ENCODE results near the gene RNF151.
A peak's percentile ranks its signal among the peaks of the same experiment; 100 is the strongest.

The RNF151 gene

DNA sequence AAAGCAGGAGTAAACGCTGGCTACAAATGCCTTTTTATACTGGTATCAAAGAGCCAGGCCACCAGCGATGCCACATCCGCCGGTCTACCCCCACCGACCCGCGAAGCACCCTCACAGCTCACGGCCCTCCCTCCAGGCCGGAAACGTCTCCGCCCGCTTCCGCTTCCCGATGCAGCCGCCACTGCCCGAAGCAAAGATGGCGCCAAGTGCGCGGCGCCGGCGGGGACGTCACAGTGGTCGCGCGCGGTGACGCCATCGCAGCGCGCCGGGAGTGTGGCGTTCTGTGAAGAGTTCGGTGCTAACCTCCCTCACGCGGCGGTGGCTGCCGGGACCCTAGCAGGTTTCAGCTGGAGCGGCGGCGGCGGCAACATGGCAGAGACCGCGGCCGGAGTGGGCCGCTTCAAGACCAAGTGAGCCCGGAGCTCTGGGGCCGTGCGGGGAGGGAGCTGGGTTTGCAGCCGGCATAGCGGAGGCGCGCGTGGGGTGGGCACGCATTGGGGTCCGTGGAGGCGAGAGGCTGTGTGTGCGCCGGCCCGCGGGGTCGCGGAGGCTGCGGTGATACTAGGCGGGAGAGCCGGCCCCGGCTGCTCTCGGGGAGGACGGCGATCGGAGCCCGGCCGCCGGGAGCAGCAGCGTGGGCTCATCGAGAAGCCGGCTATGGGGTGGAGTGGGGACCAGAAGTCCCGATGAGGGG, 5.3 kb downstream of the RNF151 start, which contains the start of gene TBL3:
TBL3 (plus strand) TSS at position 258 of the 694 bp plus-strand sequence; CDS start at position 370, 112 bp downstream.
- H3K36me3 ChIP-seq (replicated peaks; ENCODE audit: insufficient read depth, low read length) = no peaks in the 10 kb centered on the region
- no peaks in the 10 kb centered on the region for H3K9me3 ChIP-seq (replicated peaks; ENCODE audit: insufficient read depth, low read length)
- peak; percentile 95 for DNase-seq
- peak within 1 kb of the TSS; percentile 69 for H2AFZ ChIP-seq (ENCODE audit: low read length)
- no peaks in the 10 kb centered on the region for H3K9me2 ChIP-seq (replicated peaks; ENCODE audit: insufficient read depth, low read length)
- H3K4me2 ChIP-seq (ENCODE audit: low read depth, low read length) = peak within 1 kb of the TSS; percentile 89
- no peaks in the 10 kb centered on the region for H3K27me3 ChIP-seq (replicated peaks; ENCODE audit: insufficient read depth, low read length)
- no peak for TF ChIP-seq EZH2 (optimal IDR thresholded peaks at IDR 0.05; ENCODE audit: low read depth, low read length)
- TF ChIP-seq, protein P1, sequence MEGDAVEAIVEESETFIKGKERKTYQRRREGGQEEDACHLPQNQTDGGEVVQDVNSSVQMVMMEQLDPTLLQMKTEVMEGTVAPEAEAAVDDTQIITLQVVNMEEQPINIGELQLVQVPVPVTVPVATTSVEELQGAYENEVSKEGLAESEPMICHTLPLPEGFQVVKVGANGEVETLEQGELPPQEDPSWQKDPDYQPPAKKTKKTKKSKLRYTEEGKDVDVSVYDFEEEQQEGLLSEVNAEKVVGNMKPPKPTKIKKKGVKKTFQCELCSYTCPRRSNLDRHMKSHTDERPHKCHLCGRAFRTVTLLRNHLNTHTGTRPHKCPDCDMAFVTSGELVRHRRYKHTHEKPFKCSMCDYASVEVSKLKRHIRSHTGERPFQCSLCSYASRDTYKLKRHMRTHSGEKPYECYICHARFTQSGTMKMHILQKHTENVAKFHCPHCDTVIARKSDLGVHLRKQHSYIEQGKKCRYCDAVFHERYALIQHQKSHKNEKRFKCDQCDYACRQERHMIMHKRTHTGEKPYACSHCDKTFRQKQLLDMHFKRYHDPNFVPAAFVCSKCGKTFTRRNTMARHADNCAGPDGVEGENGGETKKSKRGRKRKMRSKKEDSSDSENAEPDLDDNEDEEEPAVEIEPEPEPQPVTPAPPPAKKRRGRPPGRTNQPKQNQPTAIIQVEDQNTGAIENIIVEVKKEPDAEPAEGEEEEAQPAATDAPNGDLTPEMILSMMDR (IDR thresholded peaks at IDR 0.05; ENCODE audit: low read length) = no peak
- TF ChIP-seq EZH2phosphoT487 (IDR thresholded peaks at IDR 0.05; ENCODE audit: low read length) = no peak
- 0 out of 2 replicates have a peak, but pooled peaks cover 3% of the 10 kb centered on the region for H3K4me1 ChIP-seq (ENCODE audit: low read length)
- H3K27ac ChIP-seq (ENCODE audit: low read length) = peak within 1 kb of the TSS; percentile 55; the same call in 1 of the 2 replicates
- H3K9ac ChIP-seq (ENCODE audit: low read length) = peak within 1 kb of the TSS; percentile 95
- peaks cover 4% of the 10 kb centered on the region; the same call in 1 of the 2 replicates for H3F3A ChIP-seq (ENCODE audit: insufficient read depth, low read length)
- peak within 1 kb of the TSS; percentile 93 for H3K4me3 ChIP-seq (ENCODE audit: low read length)
- peaks cover 23% of the 10 kb centered on the region for H3K79me2 ChIP-seq (ENCODE audit: low read length)
- H4K20me1 ChIP-seq (ENCODE audit: insufficient read depth, low read length) = no peaks in the 10 kb centered on the region

- Histone ChIP-seq H2AFZ (ENCODE audit: low read length) (0 out of 2 replicates have a peak overlapping the region, but pooled peaks have one; percentile 69), H3K27ac (ENCODE audit: low read length) (peak overlapping the region; percentile 55; the same call in 1 of the 2 replicates)
- TF ChIP-seq, protein P1 (IDR thresholded peaks at IDR 0.05; ENCODE audit: low read length) = no peak
- no peak for TF ChIP-seq EZH2phosphoT487 (IDR thresholded peaks at IDR 0.05; ENCODE audit: low read length)
- TF ChIP-seq EZH2 (optimal IDR thresholded peaks at IDR 0.05; ENCODE audit: low read depth, low read length) = no peak
Measured at GRCh38 chr16:1972490-1972877, 5.8 kb downstream of the RNF151 start.

DNA sequence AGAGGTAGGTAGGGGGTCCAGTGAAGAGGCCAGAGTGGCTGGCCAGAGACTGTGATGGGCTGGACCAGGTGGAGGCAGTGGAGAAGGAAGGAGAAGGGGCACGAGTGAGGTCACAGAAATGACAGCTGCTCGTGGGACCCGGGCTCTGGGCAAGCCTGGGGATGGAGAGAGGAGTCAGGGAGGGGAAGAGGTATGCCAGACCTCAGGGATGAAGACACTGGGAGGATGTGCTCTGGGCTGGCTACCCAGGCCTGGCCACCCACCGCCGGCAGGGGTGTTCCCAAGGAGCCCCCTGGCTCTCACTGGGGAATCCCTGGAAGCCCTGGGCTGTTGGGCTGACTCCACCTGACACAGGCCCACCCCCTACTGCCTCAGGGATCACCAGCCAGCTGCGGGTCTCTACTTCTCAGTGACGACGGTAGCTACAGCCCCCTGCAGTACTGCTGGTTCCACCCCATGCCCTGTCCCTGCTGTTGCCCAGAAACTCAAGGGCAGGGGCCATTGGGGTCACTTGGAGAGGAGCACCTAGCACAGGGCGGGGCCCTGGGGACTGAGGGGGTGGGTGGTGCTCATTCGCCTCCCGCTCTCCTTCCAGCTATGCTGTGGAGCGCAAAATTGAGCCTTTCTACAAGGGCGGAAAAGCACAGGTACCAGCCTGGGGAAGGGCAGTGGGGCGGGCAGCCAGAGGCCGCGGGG, 7.0 kb downstream of the RNF151 start:
- peak overlapping the region; percentile 89; the same call in 1 of the 2 replicates for H3K4me2 ChIP-seq (ENCODE audit: low read depth, low read length)
- H3K27me3 ChIP-seq (replicated peaks; ENCODE audit: insufficient read depth, low read length) = no peaks in the 10 kb centered on the region
- DNase-seq = no peak
- TF ChIP-seq EZH2phosphoT487 (IDR thresholded peaks at IDR 0.05; ENCODE audit: low read length) = no peak
- TF ChIP-seq EZH2 (optimal IDR thresholded peaks at IDR 0.05; ENCODE audit: low read depth, low read length) = no peak
- TF ChIP-seq, protein P1 (IDR thresholded peaks at IDR 0.05; ENCODE audit: low read length) = no peak
- no peaks in the 10 kb centered on the region for H3K9me2 ChIP-seq (replicated peaks; ENCODE audit: insufficient read depth, low read length)
- H3K9ac ChIP-seq (ENCODE audit: low read length) = no peak overlapping the region
- H3K27ac ChIP-seq (ENCODE audit: low read length) = no peak overlapping the region
- 0 out of 2 replicates have a peak, but pooled peaks cover 3% of the 10 kb centered on the region for H3K4me1 ChIP-seq (ENCODE audit: low read length)
- no peak overlapping the region for H2AFZ ChIP-seq (ENCODE audit: low read length)
- H3F3A ChIP-seq (ENCODE audit: insufficient read depth, low read length) = peaks cover 4% of the 10 kb centered on the region; the same call in 1 of the 2 replicates
- H3K9me3 ChIP-seq (replicated peaks; ENCODE audit: insufficient read depth, low read length) = no peaks in the 10 kb centered on the region
- no peaks in the 10 kb centered on the region for H4K20me1 ChIP-seq (ENCODE audit: insufficient read depth, low read length)
- no peak overlapping the region for H3K4me3 ChIP-seq (ENCODE audit: low read length)
- peaks cover 23% of the 10 kb centered on the region for H3K79me2 ChIP-seq (ENCODE audit: low read length)
- no peaks in the 10 kb centered on the region for H3K36me3 ChIP-seq (replicated peaks; ENCODE audit: insufficient read depth, low read length)

More at GRCh38 chr16:1972490-1972877, 5.8 kb downstream of the RNF151 start:
- Histone ChIP-seq H3K27me3 (replicated peaks; ENCODE audit: insufficient read depth, low read length) (no peaks in the 10 kb centered on the region), H3K4me2 (ENCODE audit: low read depth, low read length) (peak overlapping the region; percentile 89), H3K79me2 (ENCODE audit: low read length) (peaks cover 23% of the 10 kb centered on the region), H3K36me3 (replicated peaks; ENCODE audit: insufficient read depth, low read length) (no peaks in the 10 kb centered on the region), H3K4me3 (ENCODE audit: low read length) (peak overlapping the region; percentile 93), H3K9ac (ENCODE audit: low read length) (peak overlapping the region; percentile 95), H3K9me3 (replicated peaks; ENCODE audit: insufficient read depth, low read length) (no peaks in the 10 kb centered on the region), H3K9me2 (replicated peaks; ENCODE audit: insufficient read depth, low read length) (no peaks in the 10 kb centered on the region), H3K4me1 (ENCODE audit: low read length) (0 out of 2 replicates have a peak, but pooled peaks cover 3% of the 10 kb centered on the region), H3F3A (ENCODE audit: insufficient read depth, low read length) (peaks cover 4% of the 10 kb centered on the region; the same call in 1 of the 2 replicates), H4K20me1 (ENCODE audit: insufficient read depth, low read length) (no peaks in the 10 kb centered on the region)
- DNase-seq = no peak

All from MM.1S (cell line).